Neural cell (in vitro differentiated cells): Measurements from ENCODE around the gene EFEMP1. TPM values are rescaled to one million over a fixed set of nuclear protein-coding genes. Genes with fewer than 3 reads are reported as not detected.

Experiments used
- H2AFZ ChIP-seq: fragments of 200-600, 300-800 bp; sonication (generic), shearing (Covaris generic); 2 replicates; pipeline ENCODE4 v1.6.0; 2014; ENCODE audit warnings: low read depth, mild to moderate bottlenecking, antibody characterized with exemption, low read length, moderate library complexity
- H3F3A ChIP-seq: fragments of 200-600 bp; shearing (Covaris generic); 2 replicates; pipeline ENCODE4 v1.6.1; 2016; ENCODE audit warnings: mild to moderate bottlenecking, moderate library complexity, mixed read lengths, antibody characterized with exemption, low read length; ENCODE audit not compliant: insufficient read depth, poor library complexity, severe bottlenecking
- H3K27ac ChIP-seq: fragments of 200-600, 300-800 bp; sonication (generic), shearing (Covaris generic); 2 replicates; pipeline ENCODE4 v1.5.1; 2014; ENCODE audit warnings: mild to moderate bottlenecking, low read length, moderate library complexity
- H3K27me3 ChIP-seq: fragments of 300-800, 200-600 bp; sonication (generic), shearing (Covaris generic); 2 replicates; pipeline ENCODE4 v1.6.0; 2014; ENCODE audit warnings: mild to moderate bottlenecking, low read depth, low read length, moderate library complexity; ENCODE audit not compliant: insufficient read depth
- H3K36me3 ChIP-seq: fragments of 300-800, 200-600 bp; sonication (generic), shearing (Covaris generic); 2 replicates; pipeline ENCODE4 v1.5.1; 2014; ENCODE audit warnings: mild to moderate bottlenecking, antibody characterized with exemption, low read length, moderate library complexity; ENCODE audit not compliant: insufficient read depth
- H3K4me2 ChIP-seq: fragments of 300-800, 200-600 bp; sonication (generic), shearing (Covaris generic); 2 replicates; pipeline ENCODE4 v1.6.0; 2014; ENCODE audit warnings: mild to moderate bottlenecking, low read length
- H3K4me3 ChIP-seq: fragments of 300-800, 200-600 bp; sonication (generic), shearing (Covaris generic); 2 replicates; pipeline ENCODE4 v1.5.1; 2014; ENCODE audit warnings: mild to moderate bottlenecking, low read length, moderate library complexity
- H3K79me2 ChIP-seq: fragments of 200-600 bp; shearing (Covaris generic); replicated peaks from 2 replicates; pipeline ENCODE4 v1.6.0; 2014; ENCODE audit warnings: mild to moderate bottlenecking, low read length, moderate library complexity; ENCODE audit not compliant: insufficient read depth
- H3K9ac ChIP-seq: fragments of 300-800, 200-600 bp; sonication (generic), shearing (Covaris generic); 2 replicates; pipeline ENCODE4 v1.6.1; 2016; ENCODE audit warnings: mild to moderate bottlenecking, low read length, mixed read lengths
- H3K9me2 ChIP-seq: fragments of 200-600 bp; shearing (Covaris generic); 2 replicates; pipeline ENCODE4 v1.6.1; 2016; ENCODE audit warnings: mild to moderate bottlenecking, low read length, mixed read lengths; ENCODE audit not compliant: insufficient read depth
- H3K9me3 ChIP-seq: fragments of 200-600, 300-800 bp; sonication (generic), shearing (Covaris generic); 2 replicates; pipeline ENCODE4 v1.6.1; 2016; ENCODE audit warnings: mild to moderate bottlenecking, mixed run types, low read length, moderate library complexity, mixed read lengths
- H4K20me1 ChIP-seq: fragments of 200-600 bp; shearing (Covaris generic); 2 replicates; pipeline ENCODE4 v1.6.1; 2016; ENCODE audit warnings: mild to moderate bottlenecking, mixed run types; ENCODE audit not compliant: insufficient read depth
- EP300 ChIP-seq: fragments of 450-650 bp; conservative IDR thresholded peaks from 2 replicates; pipeline ENCODE4 v1.6.1; 2014; ENCODE audit warnings: antibody characterized with exemption, mild to moderate bottlenecking, moderate library complexity; ENCODE audit not compliant: poor library complexity, severe bottlenecking
- EZH2 ChIP-seq: fragments of 200-600, 300-800 bp; shearing (Covaris generic), sonication (generic); IDR thresholded peaks from 2 replicates; pipeline ENCODE4 v1.6.1; 2014; ENCODE audit warnings: antibody characterized with exemption, low read length, borderline replicate concordance, mild to moderate bottlenecking; ENCODE audit not compliant: insufficient read depth, poor library complexity, severe bottlenecking
- MXI1 ChIP-seq: fragments of 450-650 bp; conservative IDR thresholded peaks from 2 replicates; pipeline ENCODE4 v1.6.1; 2014; ENCODE audit warnings: antibody characterized with exemption, mild to moderate bottlenecking; ENCODE audit not compliant: poor library complexity, severe bottlenecking
- POLR2AphosphoS5 ChIP-seq: IDR thresholded peaks from 2 replicates; pipeline ENCODE4 v1.6.1; 2012
- RAD21 ChIP-seq: fragments of 450-650 bp; conservative IDR thresholded peaks from 2 replicates; pipeline ENCODE4 v1.6.1; 2014; ENCODE audit warnings: antibody characterized with exemption, mild to moderate bottlenecking, moderate library complexity
- SMC3 ChIP-seq: fragments of 450-650 bp; conservative IDR thresholded peaks from 2 replicates; pipeline ENCODE4 v1.6.1; 2014; ENCODE audit warnings: antibody characterized with exemption, mild to moderate bottlenecking, moderate library complexity; ENCODE audit not compliant: poor library complexity
- TAF1 ChIP-seq: IDR thresholded peaks from 2 replicates; pipeline ENCODE4 v1.6.1; 2012; ENCODE audit warnings: low read depth
- polyA plus RNA-seq: library from polyadenylated mRNA; depleted of rRNA; stranded (reverse); fragments of >200 nt; gene quantifications from 2 replicates; pipeline ENCODE4 v1.2.3, GENCODE V29; 2014
- TF ChIP-seq, protein P1 (sequence below): fragments of 450-650 bp; IDR thresholded peaks from 2 replicates; pipeline ENCODE4 v1.5.1; 2014; ENCODE audit warnings: antibody characterized with exemption, mild to moderate bottlenecking, moderate library complexity; ENCODE audit not compliant: poor library complexity, severe bottlenecking
- TF ChIP-seq, protein P2 (sequence below): IDR thresholded peaks from 2 replicates; pipeline ENCODE4 v1.6.1; 2012; ENCODE audit warnings: borderline replicate concordance

The EFEMP1 gene
- polyA plus RNA-seq, 1 donor from 2014 or later, result 2.7 TPM

DNA sequence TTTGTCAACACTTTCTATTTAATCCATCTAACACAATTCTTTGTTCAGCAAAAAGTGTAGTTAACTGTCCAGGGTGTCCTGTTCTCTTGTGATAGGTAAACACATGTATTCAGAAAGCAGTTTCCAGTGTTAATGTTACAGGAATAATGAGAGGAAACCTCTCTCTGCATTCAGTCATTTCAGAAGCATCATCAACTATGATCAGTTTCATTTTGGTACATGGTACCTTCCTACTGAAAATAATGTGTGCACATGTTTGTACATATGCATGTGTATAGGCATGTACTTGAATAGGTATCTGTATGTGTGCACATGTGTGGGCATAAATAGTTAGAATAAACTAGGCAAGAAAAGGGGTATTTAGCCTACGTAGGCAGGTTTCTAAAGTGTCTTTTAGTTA, 16.6 kb downstream of the EFEMP1 start:
- Histone ChIP-seq H3K9ac (no peak overlapping the region), H3K36me3 (no peaks in the 10 kb centered on the region), H4K20me1 (no peaks in the 10 kb centered on the region), H3K27ac (no peak overlapping the region), H3F3A (no peaks in the 10 kb centered on the region), H3K79me2 (no peaks in the 10 kb centered on the region), H3K9me2 (no peaks in the 10 kb centered on the region), H3K9me3 (no peaks in the 10 kb centered on the region), H2AFZ (no peak overlapping the region), H3K27me3 (no peaks in the 10 kb centered on the region), H3K4me3 (no peak overlapping the region), H3K4me2 (no peak overlapping the region)
- TF ChIP-seq, protein P1, sequence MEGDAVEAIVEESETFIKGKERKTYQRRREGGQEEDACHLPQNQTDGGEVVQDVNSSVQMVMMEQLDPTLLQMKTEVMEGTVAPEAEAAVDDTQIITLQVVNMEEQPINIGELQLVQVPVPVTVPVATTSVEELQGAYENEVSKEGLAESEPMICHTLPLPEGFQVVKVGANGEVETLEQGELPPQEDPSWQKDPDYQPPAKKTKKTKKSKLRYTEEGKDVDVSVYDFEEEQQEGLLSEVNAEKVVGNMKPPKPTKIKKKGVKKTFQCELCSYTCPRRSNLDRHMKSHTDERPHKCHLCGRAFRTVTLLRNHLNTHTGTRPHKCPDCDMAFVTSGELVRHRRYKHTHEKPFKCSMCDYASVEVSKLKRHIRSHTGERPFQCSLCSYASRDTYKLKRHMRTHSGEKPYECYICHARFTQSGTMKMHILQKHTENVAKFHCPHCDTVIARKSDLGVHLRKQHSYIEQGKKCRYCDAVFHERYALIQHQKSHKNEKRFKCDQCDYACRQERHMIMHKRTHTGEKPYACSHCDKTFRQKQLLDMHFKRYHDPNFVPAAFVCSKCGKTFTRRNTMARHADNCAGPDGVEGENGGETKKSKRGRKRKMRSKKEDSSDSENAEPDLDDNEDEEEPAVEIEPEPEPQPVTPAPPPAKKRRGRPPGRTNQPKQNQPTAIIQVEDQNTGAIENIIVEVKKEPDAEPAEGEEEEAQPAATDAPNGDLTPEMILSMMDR, result no peak
- TF ChIP-seq TAF1 (no peak), EP300 (no peak), EZH2 (no peak), POLR2AphosphoS5 (no peak), RAD21 (no peak), SMC3 (no peak), MXI1 (no peak)
- TF ChIP-seq, protein P2, sequence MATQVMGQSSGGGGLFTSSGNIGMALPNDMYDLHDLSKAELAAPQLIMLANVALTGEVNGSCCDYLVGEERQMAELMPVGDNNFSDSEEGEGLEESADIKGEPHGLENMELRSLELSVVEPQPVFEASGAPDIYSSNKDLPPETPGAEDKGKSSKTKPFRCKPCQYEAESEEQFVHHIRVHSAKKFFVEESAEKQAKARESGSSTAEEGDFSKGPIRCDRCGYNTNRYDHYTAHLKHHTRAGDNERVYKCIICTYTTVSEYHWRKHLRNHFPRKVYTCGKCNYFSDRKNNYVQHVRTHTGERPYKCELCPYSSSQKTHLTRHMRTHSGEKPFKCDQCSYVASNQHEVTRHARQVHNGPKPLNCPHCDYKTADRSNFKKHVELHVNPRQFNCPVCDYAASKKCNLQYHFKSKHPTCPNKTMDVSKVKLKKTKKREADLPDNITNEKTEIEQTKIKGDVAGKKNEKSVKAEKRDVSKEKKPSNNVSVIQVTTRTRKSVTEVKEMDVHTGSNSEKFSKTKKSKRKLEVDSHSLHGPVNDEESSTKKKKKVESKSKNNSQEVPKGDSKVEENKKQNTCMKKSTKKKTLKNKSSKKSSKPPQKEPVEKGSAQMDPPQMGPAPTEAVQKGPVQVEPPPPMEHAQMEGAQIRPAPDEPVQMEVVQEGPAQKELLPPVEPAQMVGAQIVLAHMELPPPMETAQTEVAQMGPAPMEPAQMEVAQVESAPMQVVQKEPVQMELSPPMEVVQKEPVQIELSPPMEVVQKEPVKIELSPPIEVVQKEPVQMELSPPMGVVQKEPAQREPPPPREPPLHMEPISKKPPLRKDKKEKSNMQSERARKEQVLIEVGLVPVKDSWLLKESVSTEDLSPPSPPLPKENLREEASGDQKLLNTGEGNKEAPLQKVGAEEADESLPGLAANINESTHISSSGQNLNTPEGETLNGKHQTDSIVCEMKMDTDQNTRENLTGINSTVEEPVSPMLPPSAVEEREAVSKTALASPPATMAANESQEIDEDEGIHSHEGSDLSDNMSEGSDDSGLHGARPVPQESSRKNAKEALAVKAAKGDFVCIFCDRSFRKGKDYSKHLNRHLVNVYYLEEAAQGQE, result no peak

DNA sequence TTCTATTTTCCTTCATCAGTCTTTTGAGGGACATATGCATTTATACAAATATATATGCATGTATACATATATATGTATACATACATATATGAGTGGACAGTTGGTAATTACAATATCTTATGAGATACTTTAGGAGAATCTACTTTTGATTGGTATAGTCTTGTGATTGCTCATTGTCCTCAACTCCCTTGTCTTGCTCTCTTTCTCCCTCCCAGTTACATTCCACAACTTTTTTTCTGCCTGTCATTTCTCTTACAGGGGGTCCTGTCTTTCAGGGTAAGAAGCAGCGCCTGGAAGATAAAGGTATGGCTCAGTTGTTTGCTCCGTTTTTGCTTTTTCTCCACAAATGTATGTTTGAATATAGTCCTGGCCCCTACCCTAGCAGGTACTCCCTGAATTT, 19.9 kb downstream of the EFEMP1 start:
- Histone ChIP-seq H3K4me3 (no peak overlapping the region), H3K27me3 (no peaks in the 10 kb centered on the region), H3K27ac (no peak overlapping the region), H3K9me3 (no peaks in the 10 kb centered on the region), H2AFZ (no peak overlapping the region), H3K4me2 (no peak overlapping the region), H3K36me3 (no peaks in the 10 kb centered on the region), H4K20me1 (no peaks in the 10 kb centered on the region), H3K79me2 (no peaks in the 10 kb centered on the region), H3K9ac (no peak overlapping the region), H3F3A (no peaks in the 10 kb centered on the region), H3K9me2 (no peaks in the 10 kb centered on the region)
- TF ChIP-seq, protein P2, result no peak
- no peak for TF ChIP-seq TAF1
